ENCODE measurements around the gene SLC14A1. TPM values are rescaled to one million over a fixed set of nuclear protein-coding genes. Genes with fewer than 3 reads are reported as not detected.

SLC14A1 gene
- total and polyA plus RNA-seq, 2 experiments from 2014 or later: 0.21 to 0.53 TPM

DNA sequence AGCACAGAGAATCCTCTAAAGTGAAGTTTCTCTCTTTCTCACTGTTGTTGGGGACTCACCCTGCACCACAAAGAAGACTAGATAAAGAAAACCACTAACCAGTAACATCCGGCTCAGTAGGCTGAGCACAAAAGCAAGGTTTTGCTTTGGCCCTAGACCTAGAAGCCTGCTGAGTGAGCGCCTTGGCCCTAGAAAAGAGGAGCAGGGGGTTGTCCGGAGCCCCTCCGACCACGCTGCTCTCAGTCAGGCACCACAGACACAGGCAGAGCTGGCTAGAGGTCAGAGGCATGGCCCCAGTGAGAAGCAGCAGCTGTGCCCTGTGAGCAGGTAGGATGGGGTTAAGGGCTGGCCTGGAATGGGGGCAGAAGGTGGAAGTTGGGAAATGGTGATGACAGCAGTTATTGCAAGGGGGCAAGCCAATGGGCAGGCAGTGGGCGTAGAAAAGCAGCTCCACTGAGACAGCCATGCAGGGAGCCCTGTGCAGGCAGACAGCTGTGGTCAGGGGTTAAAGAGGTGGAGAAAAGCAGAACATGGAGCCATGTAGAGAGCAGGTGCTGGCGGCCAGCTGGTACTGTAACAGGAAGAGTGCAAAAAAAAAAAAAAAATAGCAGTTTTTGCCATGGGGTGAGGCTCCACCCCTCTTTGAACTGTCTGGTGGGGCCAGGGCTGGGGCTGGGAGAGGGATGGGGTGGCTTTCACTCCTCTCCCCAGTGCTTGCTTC lies 36.9 kb upstream of the SLC14A1 start (continued):
- TF ChIP-seq, protein P1, sequence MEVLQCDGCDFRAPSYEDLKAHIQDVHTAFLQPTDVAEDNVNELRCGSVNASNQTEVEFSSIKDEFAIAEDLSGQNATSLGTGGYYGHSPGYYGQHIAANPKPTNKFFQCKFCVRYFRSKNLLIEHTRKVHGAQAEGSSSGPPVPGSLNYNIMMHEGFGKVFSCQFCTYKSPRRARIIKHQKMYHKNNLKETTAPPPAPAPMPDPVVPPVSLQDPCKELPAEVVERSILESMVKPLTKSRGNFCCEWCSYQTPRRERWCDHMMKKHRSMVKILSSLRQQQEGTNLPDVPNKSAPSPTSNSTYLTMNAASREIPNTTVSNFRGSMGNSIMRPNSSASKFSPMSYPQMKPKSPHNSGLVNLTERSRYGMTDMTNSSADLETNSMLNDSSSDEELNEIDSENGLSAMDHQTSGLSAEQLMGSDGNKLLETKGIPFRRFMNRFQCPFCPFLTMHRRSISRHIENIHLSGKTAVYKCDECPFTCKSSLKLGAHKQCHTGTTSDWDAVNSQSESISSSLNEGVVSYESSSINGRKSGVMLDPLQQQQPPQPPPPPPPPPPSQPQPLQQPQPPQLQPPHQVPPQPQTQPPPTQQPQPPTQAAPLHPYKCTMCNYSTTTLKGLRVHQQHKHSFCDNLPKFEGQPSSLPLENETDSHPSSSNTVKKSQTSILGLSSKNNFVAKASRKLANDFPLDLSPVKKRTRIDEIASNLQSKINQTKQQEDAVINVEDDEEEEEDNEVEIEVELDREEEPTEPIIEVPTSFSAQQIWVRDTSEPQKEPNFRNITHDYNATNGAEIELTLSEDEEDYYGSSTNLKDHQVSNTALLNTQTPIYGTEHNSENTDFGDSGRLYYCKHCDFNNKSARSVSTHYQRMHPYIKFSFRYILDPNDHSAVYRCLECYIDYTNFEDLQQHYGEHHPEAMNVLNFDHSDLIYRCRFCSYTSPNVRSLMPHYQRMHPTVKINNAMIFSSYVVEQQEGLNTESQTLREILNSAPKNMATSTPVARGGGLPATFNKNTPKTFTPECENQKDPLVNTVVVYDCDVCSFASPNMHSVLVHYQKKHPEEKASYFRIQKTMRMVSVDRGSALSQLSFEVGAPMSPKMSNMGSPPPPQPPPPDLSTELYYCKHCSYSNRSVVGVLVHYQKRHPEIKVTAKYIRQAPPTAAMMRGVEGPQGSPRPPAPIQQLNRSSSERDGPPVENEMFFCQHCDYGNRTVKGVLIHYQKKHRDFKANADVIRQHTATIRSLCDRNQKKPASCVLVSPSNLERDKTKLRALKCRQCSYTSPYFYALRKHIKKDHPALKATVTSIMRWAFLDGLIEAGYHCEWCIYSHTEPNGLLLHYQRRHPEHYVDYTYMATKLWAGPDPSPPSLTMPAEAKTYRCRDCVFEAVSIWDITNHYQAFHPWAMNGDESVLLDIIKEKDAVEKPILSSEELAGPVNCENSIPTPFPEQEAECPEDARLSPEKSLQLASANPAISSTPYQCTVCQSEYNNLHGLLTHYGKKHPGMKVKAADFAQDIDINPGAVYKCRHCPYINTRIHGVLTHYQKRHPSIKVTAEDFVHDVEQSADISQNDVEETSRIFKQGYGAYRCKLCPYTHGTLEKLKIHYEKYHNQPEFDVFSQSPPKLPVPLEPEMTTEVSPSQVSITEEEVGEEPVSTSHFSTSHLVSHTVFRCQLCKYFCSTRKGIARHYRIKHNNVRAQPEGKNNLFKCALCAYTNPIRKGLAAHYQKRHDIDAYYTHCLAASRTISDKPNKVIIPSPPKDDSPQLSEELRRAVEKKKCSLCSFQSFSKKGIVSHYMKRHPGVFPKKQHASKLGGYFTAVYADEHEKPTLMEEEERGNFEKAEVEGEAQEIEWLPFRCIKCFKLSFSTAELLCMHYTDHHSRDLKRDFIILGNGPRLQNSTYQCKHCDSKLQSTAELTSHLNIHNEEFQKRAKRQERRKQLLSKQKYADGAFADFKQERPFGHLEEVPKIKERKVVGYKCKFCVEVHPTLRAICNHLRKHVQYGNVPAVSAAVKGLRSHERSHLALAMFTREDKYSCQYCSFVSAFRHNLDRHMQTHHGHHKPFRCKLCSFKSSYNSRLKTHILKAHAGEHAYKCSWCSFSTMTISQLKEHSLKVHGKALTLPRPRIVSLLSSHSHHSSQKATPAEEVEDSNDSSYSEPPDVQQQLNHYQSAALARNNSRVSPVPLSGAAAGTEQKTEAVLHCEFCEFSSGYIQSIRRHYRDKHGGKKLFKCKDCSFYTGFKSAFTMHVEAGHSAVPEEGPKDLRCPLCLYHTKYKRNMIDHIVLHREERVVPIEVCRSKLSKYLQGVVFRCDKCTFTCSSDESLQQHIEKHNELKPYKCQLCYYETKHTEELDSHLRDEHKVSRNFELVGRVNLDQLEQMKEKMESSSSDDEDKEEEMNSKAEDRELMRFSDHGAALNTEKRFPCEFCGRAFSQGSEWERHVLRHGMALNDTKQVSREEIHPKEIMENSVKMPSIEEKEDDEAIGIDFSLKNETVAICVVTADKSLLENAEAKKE (CRISPR knock-in tag; IDR thresholded peaks at IDR 0.05): no peak
- TF ChIP-seq JUNB (IDR thresholded peaks at IDR 0.05; ENCODE audit: unreplicated experiment) (no peak), EZH2phosphoT487 (IDR thresholded peaks at IDR 0.05; ENCODE audit: unreplicated experiment) (no peak), NANOG (IDR thresholded peaks at IDR 0.05; ENCODE audit: borderline replicate concordance) (no peak), POLR2AphosphoS5 (IDR thresholded peaks at IDR 0.05; ENCODE audit: low read depth) (no peak)

DNA sequence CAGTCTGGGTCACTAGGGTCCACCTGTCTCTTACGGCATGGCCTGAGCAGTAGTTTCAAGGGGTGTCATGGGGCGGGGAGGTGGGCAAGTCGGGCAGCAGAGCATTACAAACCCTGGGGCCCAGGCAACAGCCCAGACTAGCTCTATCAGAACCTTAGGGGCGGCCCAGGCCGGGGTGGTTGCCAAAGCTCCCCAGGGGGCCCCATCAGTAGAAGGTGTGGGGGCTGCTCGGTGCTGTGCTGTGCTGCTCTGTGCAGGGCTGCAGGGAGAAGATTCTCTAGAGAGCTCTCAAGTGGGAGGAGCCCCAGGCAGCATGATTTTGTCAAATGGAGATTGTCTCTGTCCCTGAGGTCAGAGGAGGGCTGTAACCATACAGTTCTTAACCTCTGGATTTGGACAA lies 36.4 kb upstream of the SLC14A1 start:
- no peaks in the 10 kb centered on the region for H3F3A ChIP-seq (replicated peaks; ENCODE audit: low read depth)
- H3K4me3 ChIP-seq: no peak overlapping the region
- H3K27me3 ChIP-seq (ENCODE audit: insufficient read depth): no peaks in the 10 kb centered on the region
- no peaks in the 10 kb centered on the region for H3K79me2 ChIP-seq (replicated peaks; ENCODE audit: insufficient read depth)
- H3K36me3 ChIP-seq (ENCODE audit: insufficient read depth): no peaks in the 10 kb centered on the region
- peaks cover 4% of the 10 kb centered on the region for H3K27me3 Mint-ChIP-seq (ENCODE audit: insufficient read depth, low read depth, poor library complexity)
- H3K4me3 Mint-ChIP-seq: no peak overlapping the region
- ATAC-seq (peak; percentile 29), DNase-seq (ENCODE audit: low spot score) (no peak)
- no peak overlapping the region for H3K27ac ChIP-seq (ENCODE audit: low read depth)
- H3K9me3 Mint-ChIP-seq: peaks cover 3% of the 10 kb centered on the region; the same call in 2 of the 3 replicates
- no peak overlapping the region for H3K27ac Mint-ChIP-seq
- no peak overlapping the region for H3K4me2 ChIP-seq
- H3K9me2 ChIP-seq (ENCODE audit: insufficient read depth): no peaks in the 10 kb centered on the region
- no peaks in the 10 kb centered on the region for H4K20me1 ChIP-seq (replicated peaks; ENCODE audit: insufficient read depth)
- H2AFZ ChIP-seq: peak overlapping the region; percentile 47; the same call in 1 of the 2 replicates
- peaks cover 38% of the 10 kb centered on the region for H3K4me1 Mint-ChIP-seq
- H3K4me1 ChIP-seq (ENCODE audit: insufficient read depth): peaks cover 10% of the 10 kb centered on the region
- H3K36me3 Mint-ChIP-seq (ENCODE audit: low read depth): peaks cover 5% of the 10 kb centered on the region; the same call in 2 of the 3 replicates
- TF ChIP-seq, protein P2, sequence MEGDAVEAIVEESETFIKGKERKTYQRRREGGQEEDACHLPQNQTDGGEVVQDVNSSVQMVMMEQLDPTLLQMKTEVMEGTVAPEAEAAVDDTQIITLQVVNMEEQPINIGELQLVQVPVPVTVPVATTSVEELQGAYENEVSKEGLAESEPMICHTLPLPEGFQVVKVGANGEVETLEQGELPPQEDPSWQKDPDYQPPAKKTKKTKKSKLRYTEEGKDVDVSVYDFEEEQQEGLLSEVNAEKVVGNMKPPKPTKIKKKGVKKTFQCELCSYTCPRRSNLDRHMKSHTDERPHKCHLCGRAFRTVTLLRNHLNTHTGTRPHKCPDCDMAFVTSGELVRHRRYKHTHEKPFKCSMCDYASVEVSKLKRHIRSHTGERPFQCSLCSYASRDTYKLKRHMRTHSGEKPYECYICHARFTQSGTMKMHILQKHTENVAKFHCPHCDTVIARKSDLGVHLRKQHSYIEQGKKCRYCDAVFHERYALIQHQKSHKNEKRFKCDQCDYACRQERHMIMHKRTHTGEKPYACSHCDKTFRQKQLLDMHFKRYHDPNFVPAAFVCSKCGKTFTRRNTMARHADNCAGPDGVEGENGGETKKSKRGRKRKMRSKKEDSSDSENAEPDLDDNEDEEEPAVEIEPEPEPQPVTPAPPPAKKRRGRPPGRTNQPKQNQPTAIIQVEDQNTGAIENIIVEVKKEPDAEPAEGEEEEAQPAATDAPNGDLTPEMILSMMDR (conservative IDR thresholded peaks at IDR 0.05; ENCODE audit: low read depth in 2 of 2): no peak
- TF ChIP-seq NANOG (IDR thresholded peaks at IDR 0.05; ENCODE audit: borderline replicate concordance) (no peak), EZH2phosphoT487 (IDR thresholded peaks at IDR 0.05; ENCODE audit: unreplicated experiment) (no peak), ZNF331 (CRISPR knock-in tag; IDR thresholded peaks at IDR 0.05; ENCODE audit: low read depth) (no peak), ZNF114 (CRISPR knock-in tag; IDR thresholded peaks at IDR 0.05) (no peak), CREB1 (CRISPR knock-in tag; IDR thresholded peaks at IDR 0.05; ENCODE audit: low read depth) (no peak), EZH2 (IDR thresholded peaks at IDR 0.05; ENCODE audit: low read depth, unreplicated experiment) (no peak), JUNB (IDR thresholded peaks at IDR 0.05; ENCODE audit: unreplicated experiment) (no peak), POLR2AphosphoS5 (IDR thresholded peaks at IDR 0.05; ENCODE audit: low read depth) (no peak), STAT1 (IDR thresholded peaks at IDR 0.05; ENCODE audit: unreplicated experiment) (no peak)
- TF ChIP-seq, protein P3, sequence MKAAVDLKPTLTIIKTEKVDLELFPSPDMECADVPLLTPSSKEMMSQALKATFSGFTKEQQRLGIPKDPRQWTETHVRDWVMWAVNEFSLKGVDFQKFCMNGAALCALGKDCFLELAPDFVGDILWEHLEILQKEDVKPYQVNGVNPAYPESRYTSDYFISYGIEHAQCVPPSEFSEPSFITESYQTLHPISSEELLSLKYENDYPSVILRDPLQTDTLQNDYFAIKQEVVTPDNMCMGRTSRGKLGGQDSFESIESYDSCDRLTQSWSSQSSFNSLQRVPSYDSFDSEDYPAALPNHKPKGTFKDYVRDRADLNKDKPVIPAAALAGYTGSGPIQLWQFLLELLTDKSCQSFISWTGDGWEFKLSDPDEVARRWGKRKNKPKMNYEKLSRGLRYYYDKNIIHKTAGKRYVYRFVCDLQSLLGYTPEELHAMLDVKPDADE (IDR thresholded peaks at IDR 0.05): no peak

Measured in GM23338 (cell line).